GM18868 (cell line): ENCODE data around the gene PBX1.

Experiments used
- ATAC-seq: cut with Tn5 transposase; IDR thresholded peaks from one replicate; pipeline ENCODE4 v1.9.1; 2021; ENCODE audit warnings: mild to moderate bottlenecking, moderate library complexity; ENCODE audit not compliant: unreplicated experiment

PBX1 gene

DNA sequence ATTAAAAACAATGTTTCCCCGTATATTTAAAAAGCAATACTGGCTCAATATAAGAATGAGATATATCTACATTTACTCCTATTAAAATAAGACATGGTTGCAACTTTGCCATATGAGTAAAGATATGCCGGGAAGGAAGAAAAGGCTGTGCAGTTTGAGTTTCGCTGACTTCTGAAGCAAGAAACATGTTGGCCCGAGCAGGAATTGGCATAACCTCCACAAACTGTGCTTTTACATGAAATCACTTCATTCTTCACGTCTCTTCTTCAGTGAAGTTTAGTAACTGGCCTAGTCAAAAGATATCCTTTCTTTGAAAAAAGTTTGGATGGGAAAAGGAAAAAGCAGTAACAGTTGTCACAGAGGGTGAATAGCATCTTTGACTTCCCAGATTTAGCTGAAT, 342.0 kb downstream of the PBX1 start:
- no peak for ATAC-seq
